ENCODE measurements around the gene SLC41A1. TPM values are rescaled to one million over a fixed set of nuclear protein-coding genes. Genes with fewer than 3 reads are reported as not detected.

Gene SLC41A1
- total RNA-seq, 1 donor from 2014 or later = 29.5 TPM

- H3K4me3 Mint-ChIP-seq (ENCODE audit: unreplicated experiment) = no peak overlapping the region
- no peaks in the 10 kb centered on the region for H3K27me3 Mint-ChIP-seq (ENCODE audit: unreplicated experiment)
- no peaks in the 10 kb centered on the region for H3K36me3 Mint-ChIP-seq (ENCODE audit: unreplicated experiment)
- DNase-seq (ENCODE audit: extremely low spot score, unreplicated experiment) = no peak
- H3K27ac Mint-ChIP-seq (ENCODE audit: unreplicated experiment) = no peak overlapping the region
- no peaks in the 10 kb centered on the region for H3K9me3 Mint-ChIP-seq (ENCODE audit: unreplicated experiment)
- no peak for TF ChIP-seq CTCF (IDR thresholded peaks at IDR 0.05)
- no peaks in the 10 kb centered on the region for H3K4me1 Mint-ChIP-seq (ENCODE audit: unreplicated experiment)
Measured at GRCh38 chr1:205840146-205840923, 27.3 kb upstream of the SLC41A1 start.

- Mint-ChIP-seq H3K9me3 (ENCODE audit: unreplicated experiment) (no peaks in the 10 kb centered on the region), H3K4me3 (ENCODE audit: unreplicated experiment) (no peak overlapping the region), H3K27me3 (ENCODE audit: unreplicated experiment) (no peaks in the 10 kb centered on the region), H3K27ac (ENCODE audit: unreplicated experiment) (no peak overlapping the region), H3K4me1 (ENCODE audit: unreplicated experiment) (no peaks in the 10 kb centered on the region), H3K36me3 (ENCODE audit: unreplicated experiment) (no peaks in the 10 kb centered on the region)
- DNase-seq (ENCODE audit: extremely low spot score, unreplicated experiment) = no peak
- no peak for TF ChIP-seq CTCF (IDR thresholded peaks at IDR 0.05)
Measured at GRCh38 chr1:205837382-205837970, 24.5 kb upstream of the SLC41A1 start.

- Mint-ChIP-seq H3K27ac (ENCODE audit: unreplicated experiment) (no peak overlapping the region), H3K9me3 (ENCODE audit: unreplicated experiment) (no peaks in the 10 kb centered on the region), H3K36me3 (ENCODE audit: unreplicated experiment) (no peaks in the 10 kb centered on the region), H3K27me3 (ENCODE audit: unreplicated experiment) (no peaks in the 10 kb centered on the region), H3K4me3 (ENCODE audit: unreplicated experiment) (no peak overlapping the region), H3K4me1 (ENCODE audit: unreplicated experiment) (no peaks in the 10 kb centered on the region)
- DNase-seq (ENCODE audit: extremely low spot score, unreplicated experiment) = no peak
- TF ChIP-seq CTCF (IDR thresholded peaks at IDR 0.05) = no peak
Measured at GRCh38 chr1:205834751-205835150, 21.8 kb upstream of the SLC41A1 start.

GRCh38 chr1:205832326-205832751 is 19.3 kb upstream of the SLC41A1 start:
- H3K4me1 Mint-ChIP-seq (ENCODE audit: unreplicated experiment) = no peaks in the 10 kb centered on the region
- no peak overlapping the region for H3K27ac Mint-ChIP-seq (ENCODE audit: unreplicated experiment)
- DNase-seq (ENCODE audit: extremely low spot score, unreplicated experiment) = no peak
- no peak overlapping the region for H3K4me3 Mint-ChIP-seq (ENCODE audit: unreplicated experiment)
- TF ChIP-seq CTCF (IDR thresholded peaks at IDR 0.05) = no peak
- no peaks in the 10 kb centered on the region for H3K27me3 Mint-ChIP-seq (ENCODE audit: unreplicated experiment)
- H3K9me3 Mint-ChIP-seq (ENCODE audit: unreplicated experiment) = no peaks in the 10 kb centered on the region
- no peaks in the 10 kb centered on the region for H3K36me3 Mint-ChIP-seq (ENCODE audit: unreplicated experiment)

GRCh38 chr1:205827623-205828022 is 14.6 kb upstream of the SLC41A1 start:
- Mint-ChIP-seq H3K4me1 (ENCODE audit: unreplicated experiment) (no peaks in the 10 kb centered on the region), H3K9me3 (ENCODE audit: unreplicated experiment) (peaks cover 6% of the 10 kb centered on the region), H3K4me3 (ENCODE audit: unreplicated experiment) (no peak overlapping the region), H3K27me3 (ENCODE audit: unreplicated experiment) (no peaks in the 10 kb centered on the region), H3K27ac (ENCODE audit: unreplicated experiment) (no peak overlapping the region), H3K36me3 (ENCODE audit: unreplicated experiment) (no peaks in the 10 kb centered on the region)
- TF ChIP-seq CTCF (IDR thresholded peaks at IDR 0.05) = no peak
- no peak for DNase-seq (ENCODE audit: extremely low spot score, unreplicated experiment)

Data from osteocyte (in vitro differentiated cells).